ENCODE measurements around the gene SCRG1.

DNA sequence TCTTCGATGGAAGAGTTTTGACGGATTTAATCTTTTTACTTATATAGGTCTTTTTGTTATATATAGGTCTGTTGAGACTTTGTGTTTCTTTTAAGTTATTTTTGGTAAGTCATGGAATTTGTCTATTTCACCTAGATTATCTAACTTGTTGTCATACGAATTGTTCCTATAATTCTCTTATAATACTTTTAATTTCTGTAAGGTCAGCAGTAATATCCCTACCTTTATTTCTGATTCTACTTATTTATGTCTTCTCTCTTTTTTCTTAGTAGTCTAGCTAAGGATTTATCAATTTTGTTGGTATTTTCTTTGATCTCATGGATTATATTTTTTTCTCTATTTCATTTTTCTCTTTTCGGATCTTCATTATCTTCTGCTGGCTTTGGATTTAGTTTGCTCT lies 16.6 kb downstream of the SCRG1 start:
- TF ChIP-seq POLR2A (IDR thresholded peaks at IDR 0.05) (no peak), POLR2AphosphoS5 (IDR thresholded peaks at IDR 0.05) (no peak)
